ENCODE results near the gene GRIK4.

Gene GRIK4

DNA sequence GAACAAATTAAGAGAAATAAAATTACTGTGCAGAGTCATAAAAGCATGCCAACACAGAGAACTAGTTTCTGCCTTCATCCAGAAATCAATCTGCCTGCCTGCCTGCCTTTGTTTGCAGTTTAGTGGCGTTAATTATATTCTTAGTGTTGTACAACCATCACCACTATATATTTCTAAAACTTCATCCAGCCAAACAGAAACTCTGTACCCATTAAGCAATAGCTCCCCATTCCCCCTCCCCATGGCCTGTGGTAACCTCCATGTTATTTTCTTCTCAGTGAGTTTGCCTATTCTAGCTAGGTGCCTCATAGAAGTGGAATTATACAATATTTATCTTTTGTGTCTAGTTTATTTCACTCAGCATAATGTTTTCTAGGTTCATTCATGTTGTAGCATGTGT lies 329.1 kb downstream of the GRIK4 start:
- Histone ChIP-seq H3K27me3 (ENCODE audit: control insufficient read depth, low read length) (peaks cover 16% of the 10 kb centered on the region), H3K9me2 (replicated peaks; ENCODE audit: control insufficient read depth, low read length) (no peaks in the 10 kb centered on the region), H4K20me1 (ENCODE audit: control insufficient read depth, insufficient read depth, low read depth, low read length) (no peaks in the 10 kb centered on the region), H3K4me2 (ENCODE audit: low read length) (no peak overlapping the region), H3K4me3 (ENCODE audit: low read length) (no peak overlapping the region), H3F3A (ENCODE audit: control insufficient read depth, insufficient read depth) (no peaks in the 10 kb centered on the region), H3K9me3 (ENCODE audit: control insufficient read depth, insufficient read depth, low read length) (no peaks in the 10 kb centered on the region), H3K27ac (ENCODE audit: low read depth, low read length) (no peak overlapping the region), H3K4me1 (ENCODE audit: control insufficient read depth, low read length) (peaks cover 11% of the 10 kb centered on the region), H3K79me2 (ENCODE audit: control insufficient read depth, low read length) (no peaks in the 10 kb centered on the region), H3K36me3 (ENCODE audit: control insufficient read depth, low read length) (no peaks in the 10 kb centered on the region)
- TF ChIP-seq, protein P1, sequence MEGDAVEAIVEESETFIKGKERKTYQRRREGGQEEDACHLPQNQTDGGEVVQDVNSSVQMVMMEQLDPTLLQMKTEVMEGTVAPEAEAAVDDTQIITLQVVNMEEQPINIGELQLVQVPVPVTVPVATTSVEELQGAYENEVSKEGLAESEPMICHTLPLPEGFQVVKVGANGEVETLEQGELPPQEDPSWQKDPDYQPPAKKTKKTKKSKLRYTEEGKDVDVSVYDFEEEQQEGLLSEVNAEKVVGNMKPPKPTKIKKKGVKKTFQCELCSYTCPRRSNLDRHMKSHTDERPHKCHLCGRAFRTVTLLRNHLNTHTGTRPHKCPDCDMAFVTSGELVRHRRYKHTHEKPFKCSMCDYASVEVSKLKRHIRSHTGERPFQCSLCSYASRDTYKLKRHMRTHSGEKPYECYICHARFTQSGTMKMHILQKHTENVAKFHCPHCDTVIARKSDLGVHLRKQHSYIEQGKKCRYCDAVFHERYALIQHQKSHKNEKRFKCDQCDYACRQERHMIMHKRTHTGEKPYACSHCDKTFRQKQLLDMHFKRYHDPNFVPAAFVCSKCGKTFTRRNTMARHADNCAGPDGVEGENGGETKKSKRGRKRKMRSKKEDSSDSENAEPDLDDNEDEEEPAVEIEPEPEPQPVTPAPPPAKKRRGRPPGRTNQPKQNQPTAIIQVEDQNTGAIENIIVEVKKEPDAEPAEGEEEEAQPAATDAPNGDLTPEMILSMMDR (IDR thresholded peaks at IDR 0.05; ENCODE audit: low read depth, low read length, poor library complexity, severe bottlenecking), result no peak

DNA sequence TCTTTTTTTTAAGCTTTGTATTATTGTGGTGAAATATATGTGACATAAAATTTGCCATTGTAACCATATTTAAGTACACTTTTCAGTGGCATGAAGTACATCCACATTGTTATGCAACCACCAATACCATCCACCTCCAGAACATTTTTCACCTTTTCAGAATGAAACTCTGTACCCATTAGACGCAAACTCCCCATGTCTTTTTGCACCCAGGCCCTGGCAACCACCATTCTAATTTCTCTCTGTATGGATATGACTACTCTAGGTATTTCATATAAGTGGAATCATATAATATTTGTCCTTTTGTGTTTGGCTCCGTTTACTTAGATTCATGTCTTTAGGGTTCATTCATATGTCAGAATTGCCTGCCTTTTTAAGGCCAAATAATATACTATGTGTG lies 329.5 kb downstream of the GRIK4 start:
- Histone ChIP-seq H3K9me3 (ENCODE audit: control insufficient read depth, insufficient read depth, low read length) (no peaks in the 10 kb centered on the region), H3K36me3 (ENCODE audit: control insufficient read depth, low read length) (no peaks in the 10 kb centered on the region), H3K4me3 (ENCODE audit: low read length) (no peak overlapping the region), H3K27me3 (ENCODE audit: control insufficient read depth, low read length) (peaks cover 12% of the 10 kb centered on the region), H3K4me2 (ENCODE audit: low read length) (no peak overlapping the region), H3K27ac (ENCODE audit: low read depth, low read length) (no peak overlapping the region), H4K20me1 (ENCODE audit: control insufficient read depth, insufficient read depth, low read depth, low read length) (no peaks in the 10 kb centered on the region), H3K79me2 (ENCODE audit: control insufficient read depth, low read length) (no peaks in the 10 kb centered on the region), H3K9me2 (replicated peaks; ENCODE audit: control insufficient read depth, low read length) (no peaks in the 10 kb centered on the region), H3F3A (ENCODE audit: control insufficient read depth, insufficient read depth) (no peaks in the 10 kb centered on the region), H3K4me1 (ENCODE audit: control insufficient read depth, low read length) (peaks cover 11% of the 10 kb centered on the region)
- TF ChIP-seq, protein P1 (IDR thresholded peaks at IDR 0.05; ENCODE audit: low read depth, low read length, poor library complexity, severe bottlenecking), result no peak
- no peak for TF ChIP-seq EZH2phosphoT487 (IDR thresholded peaks at IDR 0.05; ENCODE audit: borderline replicate concordance, low read length)

DNA sequence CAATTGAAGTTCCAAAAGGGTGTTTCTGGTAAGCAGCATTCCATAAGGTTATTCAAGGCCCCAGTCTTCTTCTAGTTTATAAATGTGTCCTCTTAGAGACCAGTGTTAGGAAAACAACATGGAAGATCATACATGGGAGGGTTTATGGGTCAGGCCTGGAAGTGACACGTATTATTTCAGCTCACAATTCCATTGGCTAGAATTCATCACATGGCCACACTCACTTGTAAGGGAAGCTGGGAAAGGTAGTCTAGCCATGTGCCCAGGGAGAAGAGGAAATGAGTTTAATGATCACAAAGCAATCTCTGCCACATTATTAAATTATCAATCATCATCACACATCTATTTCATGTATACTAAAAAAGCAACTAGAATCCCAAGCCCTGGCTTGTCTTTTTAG lies 330.6 kb downstream of the GRIK4 start:
- no peak overlapping the region for H3K27ac ChIP-seq (ENCODE audit: low read depth, low read length)
- peaks cover 4% of the 10 kb centered on the region for H3K27me3 ChIP-seq (ENCODE audit: control insufficient read depth, low read length)
- no peaks in the 10 kb centered on the region for H4K20me1 ChIP-seq (ENCODE audit: control insufficient read depth, insufficient read depth, low read depth, low read length)
- TF ChIP-seq, protein P1 (IDR thresholded peaks at IDR 0.05; ENCODE audit: low read depth, low read length, poor library complexity, severe bottlenecking), result no peak
- no peak for TF ChIP-seq EZH2phosphoT487 (IDR thresholded peaks at IDR 0.05; ENCODE audit: borderline replicate concordance, low read length)
- H3F3A ChIP-seq (ENCODE audit: control insufficient read depth, insufficient read depth), result no peaks in the 10 kb centered on the region
- H3K9me3 ChIP-seq (ENCODE audit: control insufficient read depth, insufficient read depth, low read length), result no peaks in the 10 kb centered on the region
- H3K4me2 ChIP-seq (ENCODE audit: low read length), result no peak overlapping the region
- H3K4me1 ChIP-seq (ENCODE audit: control insufficient read depth, low read length), result peaks cover 11% of the 10 kb centered on the region
- H3K79me2 ChIP-seq (ENCODE audit: control insufficient read depth, low read length), result no peaks in the 10 kb centered on the region
- no peaks in the 10 kb centered on the region for H3K9me2 ChIP-seq (replicated peaks; ENCODE audit: control insufficient read depth, low read length)
- H3K4me3 ChIP-seq (ENCODE audit: low read length), result no peak overlapping the region
- no peaks in the 10 kb centered on the region for H3K36me3 ChIP-seq (ENCODE audit: control insufficient read depth, low read length)

DNA sequence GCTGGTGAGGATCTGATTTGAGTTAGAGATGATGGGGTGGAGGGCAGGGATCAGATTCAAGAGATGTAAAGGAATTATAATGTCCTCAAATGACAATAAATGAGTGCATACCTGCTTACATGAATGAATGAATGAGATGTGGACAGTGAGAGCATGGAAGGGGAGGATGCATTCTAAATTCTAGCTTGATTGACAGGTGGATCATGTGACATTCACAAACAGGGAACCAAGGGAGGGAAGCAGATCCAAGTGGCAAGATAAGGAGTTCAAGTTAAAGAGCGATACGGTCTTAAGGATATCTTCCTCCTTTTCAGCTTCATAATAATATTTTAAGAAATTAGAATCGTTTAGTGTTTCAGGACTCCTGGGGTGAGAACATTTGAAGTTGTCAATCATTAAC lies 341.9 kb downstream of the GRIK4 start:
- Histone ChIP-seq H3K79me2 (ENCODE audit: control insufficient read depth, low read length) (no peaks in the 10 kb centered on the region), H3F3A (ENCODE audit: control insufficient read depth, insufficient read depth) (no peaks in the 10 kb centered on the region), H3K36me3 (ENCODE audit: control insufficient read depth, low read length) (no peaks in the 10 kb centered on the region), H3K4me3 (ENCODE audit: low read length) (no peak overlapping the region), H3K4me2 (ENCODE audit: low read length) (no peak overlapping the region), H3K27me3 (ENCODE audit: control insufficient read depth, low read length) (peaks cover 7% of the 10 kb centered on the region; the same call in 1 of the 2 replicates), H3K27ac (ENCODE audit: low read depth, low read length) (no peak overlapping the region), H3K9me3 (ENCODE audit: control insufficient read depth, insufficient read depth, low read length) (no peaks in the 10 kb centered on the region), H3K9me2 (replicated peaks; ENCODE audit: control insufficient read depth, low read length) (no peaks in the 10 kb centered on the region), H4K20me1 (ENCODE audit: control insufficient read depth, insufficient read depth, low read depth, low read length) (no peaks in the 10 kb centered on the region), H3K4me1 (ENCODE audit: control insufficient read depth, low read length) (no peaks in the 10 kb centered on the region)
- TF ChIP-seq EZH2phosphoT487 (IDR thresholded peaks at IDR 0.05; ENCODE audit: borderline replicate concordance, low read length), result no peak
- TF ChIP-seq, protein P1 (IDR thresholded peaks at IDR 0.05; ENCODE audit: low read depth, low read length, poor library complexity, severe bottlenecking), result no peak

Measured in DOHH2 (cell line).